ENCODE results near the gene THPO. TPM values are rescaled to one million over a fixed set of nuclear protein-coding genes. Genes with fewer than 3 reads are reported as not detected.

Gene THPO
- polyA plus RNA-seq, 1 donor (not counting 4 experiments of a cell fraction or from before 2014, with no cell fraction given), result not detected

- no peak overlapping the region for H3K9ac ChIP-seq (ENCODE audit: control insufficient read depth, extremely low read depth, insufficient read depth, low read length)
- FAIRE-seq, result no peak
Observed at GRCh38 chr3:184391266-184391665, 13.3 kb upstream of the THPO start.

GRCh38 chr3:184389935-184390528 lies 12.0 kb upstream of the THPO start:
- TF ChIP-seq EZH2 (IDR thresholded peaks at IDR 0.05; ENCODE audit: low read length) (no peak), CTCF (optimal IDR thresholded peaks at IDR 0.05 in 1 of 3, IDR thresholded peaks at IDR 0.05 in 1 of 3, conservative IDR thresholded peaks at IDR 0.05 in 1 of 3; ENCODE audit: extremely low read depth in 1 of 3, insufficient read depth in 2 of 3, low read length in 3 of 3) (no peak)
- FAIRE-seq (no peak), DNase-seq (ENCODE audit: low read depth, low spot score) (no peak)
- Histone ChIP-seq H3K36me3 (ENCODE audit: control insufficient read depth in 2 of 2, extremely low read depth in 1 of 2, insufficient read depth in 2 of 2, low read length in 2 of 2) (no peaks in the 10 kb centered on the region), H3K27ac (ENCODE audit: control insufficient read depth, insufficient read depth, low read length) (no peak overlapping the region), H3K4me3 (ENCODE audit: control insufficient read depth in 2 of 3, extremely low read depth in 1 of 3, insufficient read depth in 2 of 3, low read depth in 1 of 3, low read length in 3 of 3) (no peak overlapping the region), H3K9me1 (ENCODE audit: control insufficient read depth, extremely low read depth, insufficient read depth, low read length) (no peaks in the 10 kb centered on the region), H3K79me2 (ENCODE audit: control insufficient read depth, insufficient read depth, low read length) (no peaks in the 10 kb centered on the region), H3K9ac (ENCODE audit: control insufficient read depth, extremely low read depth, insufficient read depth, low read length) (no peak overlapping the region), H3K4me1 (ENCODE audit: control insufficient read depth, extremely low read depth, insufficient read depth, low read length) (no peaks in the 10 kb centered on the region), H3K27me3 (ENCODE audit: control insufficient read depth, extremely low read depth, insufficient read depth, low read length) (peaks cover 9% of the 10 kb centered on the region), H3K4me2 (ENCODE audit: control insufficient read depth, extremely low read depth, insufficient read depth, low read depth, low read length) (no peak overlapping the region), H2AFZ (ENCODE audit: control insufficient read depth, low read length) (no peak overlapping the region), H4K20me1 (ENCODE audit: control insufficient read depth, extremely low read depth, insufficient read depth, low read length) (no peaks in the 10 kb centered on the region), H3K9me3 (ENCODE audit: control insufficient read depth, low read depth, low read length) (no peaks in the 10 kb centered on the region)
- dilution Hi-C loops (cut with MboI; ENCODE audit: extremely low pct_ligation_motif_present, low sequenced_read_pairs), result no loop called here

More at GRCh38 chr3:184391266-184391665, 13.3 kb upstream of the THPO start:
- Histone ChIP-seq H3K9me3 (ENCODE audit: control insufficient read depth, low read depth, low read length) (no peaks in the 10 kb centered on the region), H3K4me2 (ENCODE audit: control insufficient read depth, extremely low read depth, insufficient read depth, low read depth, low read length) (no peak overlapping the region), H3K27me3 (ENCODE audit: control insufficient read depth, extremely low read depth, insufficient read depth, low read length) (peaks cover 9% of the 10 kb centered on the region), H3K9me1 (ENCODE audit: control insufficient read depth, extremely low read depth, insufficient read depth, low read length) (no peaks in the 10 kb centered on the region), H2AFZ (ENCODE audit: control insufficient read depth, low read length) (no peak overlapping the region), H3K27ac (ENCODE audit: control insufficient read depth, insufficient read depth, low read length) (no peak overlapping the region), H3K4me3 (ENCODE audit: control insufficient read depth in 2 of 3, extremely low read depth in 1 of 3, insufficient read depth in 2 of 3, low read depth in 1 of 3, low read length in 3 of 3) (no peak overlapping the region), H3K36me3 (ENCODE audit: control insufficient read depth in 2 of 2, extremely low read depth in 1 of 2, insufficient read depth in 2 of 2, low read length in 2 of 2) (no peaks in the 10 kb centered on the region), H3K4me1 (ENCODE audit: control insufficient read depth, extremely low read depth, insufficient read depth, low read length) (no peaks in the 10 kb centered on the region), H3K79me2 (ENCODE audit: control insufficient read depth, insufficient read depth, low read length) (no peaks in the 10 kb centered on the region), H4K20me1 (ENCODE audit: control insufficient read depth, extremely low read depth, insufficient read depth, low read length) (no peaks in the 10 kb centered on the region)
- TF ChIP-seq CTCF (optimal IDR thresholded peaks at IDR 0.05 in 1 of 3, IDR thresholded peaks at IDR 0.05 in 1 of 3, conservative IDR thresholded peaks at IDR 0.05 in 1 of 3; ENCODE audit: extremely low read depth in 1 of 3, insufficient read depth in 2 of 3, low read length in 3 of 3), result no peak
- TF ChIP-seq EZH2 (IDR thresholded peaks at IDR 0.05; ENCODE audit: low read length), result no peak
- dilution Hi-C loops (cut with MboI; ENCODE audit: extremely low pct_ligation_motif_present, low sequenced_read_pairs), result no loop called here
- no peak for DNase-seq (ENCODE audit: low read depth, low spot score)
